Activated CD4-positive, alpha-beta T cell treated with anti-CD3 and anti-CD28 coated beads, Interleukin-2, amount 50 U/mL, for 16 hours (primary cell): ENCODE measurements around the gene DAPK1.

Experiments used
- DNase-seq: peaks from one replicate; pipeline ENCODE4 v3.0.0-alpha.2; 2020

Gene DAPK1

DNA sequence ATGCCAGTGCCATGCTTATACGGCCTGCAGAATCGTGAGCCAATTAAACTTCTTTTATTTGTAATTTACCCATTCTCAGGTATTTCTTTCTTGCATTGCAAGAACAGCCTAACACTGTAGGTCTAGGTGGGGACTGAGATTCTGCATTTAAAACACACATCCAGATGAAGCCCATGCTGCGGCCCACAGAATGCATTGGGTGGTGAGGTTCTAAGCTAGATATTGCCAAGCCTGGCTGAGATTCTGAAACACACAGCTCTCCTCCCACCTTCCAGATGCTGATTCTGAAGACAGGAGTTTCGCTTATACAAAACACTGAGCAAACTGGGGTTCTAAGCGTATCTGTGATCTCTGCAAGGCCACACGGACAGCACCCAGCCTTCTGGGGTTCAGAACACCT, 75.1 kb downstream of the DAPK1 start:
- no peak for DNase-seq

DNA sequence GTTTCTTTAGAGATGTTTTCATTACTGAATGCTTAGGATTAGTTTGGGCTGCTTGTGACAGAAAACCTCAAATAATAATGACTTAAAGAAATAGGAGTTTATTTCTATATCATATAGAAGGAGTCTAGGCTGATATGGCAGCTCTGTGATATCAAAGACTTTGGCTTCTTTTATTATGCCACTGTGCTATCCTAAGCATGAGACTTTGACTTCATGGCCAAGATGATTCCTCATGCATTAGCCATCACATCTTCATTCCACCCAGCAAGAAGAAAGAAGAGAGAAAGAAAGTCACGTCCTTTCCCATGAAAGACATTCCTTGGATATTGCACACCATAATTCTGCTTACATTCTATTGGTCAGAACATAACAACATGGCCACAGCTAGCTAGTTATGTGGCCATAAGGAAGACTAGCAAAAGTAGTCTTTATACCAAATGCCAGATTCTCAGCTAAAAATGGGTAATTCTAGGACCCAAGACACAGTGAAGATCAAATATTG, 76.2 kb downstream of the DAPK1 start:
- DNase-seq: no peak

- no peak for DNase-seq
Measured at GRCh38 chr9:87577746-87578145, 80.1 kb downstream of the DAPK1 start.

GRCh38 chr9:87578625-87579024, 81.0 kb downstream of the DAPK1 start:
- DNase-seq: no peak

GRCh38 chr9:87579781-87580541, 82.3 kb downstream of the DAPK1 start:
- no peak for DNase-seq

GRCh38 chr9:87580941-87581438, 83.3 kb downstream of the DAPK1 start:
- no peak for DNase-seq

- DNase-seq: no peak
Measured at GRCh38 chr9:87581513-87581912, 83.8 kb downstream of the DAPK1 start.

DNA sequence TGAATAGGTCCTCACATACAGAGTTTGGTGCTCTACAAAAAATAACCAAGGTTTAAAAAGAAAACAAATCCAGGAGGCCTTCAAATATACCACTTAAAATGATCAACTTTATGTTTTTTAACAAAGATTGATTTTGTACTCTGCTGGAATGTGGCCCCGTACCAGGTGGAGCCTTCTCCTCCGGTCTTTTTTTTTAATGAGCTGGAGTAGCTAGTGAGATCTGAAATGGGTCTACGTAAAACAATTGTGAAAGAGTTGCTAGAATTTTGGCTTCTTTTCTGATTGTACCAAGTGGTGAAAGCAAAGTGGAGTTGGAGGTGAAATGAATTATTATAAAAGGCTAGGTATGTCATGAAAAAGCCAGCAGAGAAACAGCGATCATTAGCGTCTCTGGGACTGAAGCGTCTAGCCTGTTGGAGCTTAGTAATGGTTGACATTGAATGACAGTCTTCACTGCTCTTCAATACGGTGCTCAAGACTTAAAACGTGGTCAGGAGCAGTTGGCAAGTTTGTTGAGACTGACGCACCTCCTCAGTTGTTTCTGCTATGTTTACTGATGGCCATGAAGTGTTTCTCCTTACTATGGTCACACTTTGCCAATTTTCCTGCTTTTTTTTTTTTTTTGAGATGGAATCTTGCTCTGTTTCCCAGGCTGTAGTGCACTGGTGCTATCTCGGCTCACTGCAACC, 84.4 kb downstream of the DAPK1 start:
- no peak for DNase-seq

- DNase-seq: no peak
Measured at GRCh38 chr9:87584326-87584725, 86.7 kb downstream of the DAPK1 start.

- DNase-seq: no peak
Measured at GRCh38 chr9:87585123-87585855, 87.6 kb downstream of the DAPK1 start.

GRCh38 chr9:87586731-87587355, 89.2 kb downstream of the DAPK1 start:
- DNase-seq: no peak

GRCh38 chr9:87587356-87587745, 89.7 kb downstream of the DAPK1 start:
- no peak for DNase-seq

- DNase-seq: no peak
Measured at GRCh38 chr9:87587864-87588263, 90.2 kb downstream of the DAPK1 start.

DNA sequence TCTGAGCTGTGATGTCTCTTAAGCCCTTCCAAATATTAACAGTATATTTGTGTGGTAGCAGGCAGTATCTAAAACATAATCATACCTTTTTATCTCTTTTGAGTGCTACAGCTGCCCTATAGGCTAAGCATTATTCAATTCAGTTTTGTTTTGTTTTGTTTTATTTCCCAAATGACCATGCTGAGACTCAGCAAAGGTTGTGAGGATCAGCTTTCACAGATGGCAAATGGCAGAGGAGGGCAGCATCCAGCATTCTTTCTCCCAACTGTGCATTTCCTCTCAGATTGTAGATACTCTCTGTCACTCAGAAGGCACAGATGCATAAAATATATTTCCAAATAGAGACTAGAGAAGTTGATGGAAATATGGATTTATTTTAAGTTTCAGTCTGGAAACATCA, 90.7 kb downstream of the DAPK1 start:
- DNase-seq: no peak

- no peak for DNase-seq
Measured at GRCh38 chr9:87590996-87591395, 93.3 kb downstream of the DAPK1 start.

- DNase-seq: no peak
Measured at GRCh38 chr9:87592554-87593358, 95.1 kb downstream of the DAPK1 start.

GRCh38 chr9:87593359-87593980, 95.8 kb downstream of the DAPK1 start:
- no peak for DNase-seq

DNA sequence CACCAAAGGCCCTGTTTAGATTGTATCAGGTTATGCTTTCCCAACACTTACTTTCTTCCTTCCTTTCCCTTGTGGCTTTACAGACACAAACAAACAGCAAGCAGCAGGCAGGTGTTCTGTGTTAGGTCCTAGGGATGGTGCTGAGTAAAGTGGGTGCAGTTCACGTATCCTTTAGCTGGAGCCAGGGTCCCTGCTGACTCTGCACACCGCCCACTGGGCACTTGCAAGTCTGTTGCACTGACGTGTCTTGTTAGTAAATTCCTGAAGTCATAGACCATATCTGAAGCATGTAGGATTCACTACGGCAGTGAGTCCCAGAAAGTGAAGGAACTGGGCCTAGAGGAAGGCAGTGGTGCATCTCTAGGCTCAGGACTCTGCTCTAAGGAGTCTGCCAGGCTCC, 96.5 kb downstream of the DAPK1 start:
- DNase-seq: no peak

DNA sequence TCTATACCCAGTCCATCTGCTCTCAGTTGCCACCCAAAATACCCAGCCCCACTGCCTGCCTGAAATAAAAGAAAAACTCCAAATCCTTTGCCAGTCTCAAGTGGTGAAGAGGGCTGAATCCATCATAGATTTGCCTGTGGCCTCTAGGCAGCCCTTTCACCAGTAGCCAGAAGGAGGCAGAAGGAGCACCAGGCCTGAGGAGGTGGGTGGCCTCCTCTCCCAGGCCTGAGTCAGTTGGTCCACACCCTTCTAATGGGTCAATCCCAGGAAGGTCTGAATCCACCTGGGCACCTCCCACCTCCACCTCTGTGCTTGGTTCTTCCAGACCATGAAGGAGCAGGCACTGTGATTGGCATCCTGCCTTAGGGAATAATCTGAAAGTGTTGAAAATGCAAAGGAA, 97.0 kb downstream of the DAPK1 start:
- no peak for DNase-seq

DNA sequence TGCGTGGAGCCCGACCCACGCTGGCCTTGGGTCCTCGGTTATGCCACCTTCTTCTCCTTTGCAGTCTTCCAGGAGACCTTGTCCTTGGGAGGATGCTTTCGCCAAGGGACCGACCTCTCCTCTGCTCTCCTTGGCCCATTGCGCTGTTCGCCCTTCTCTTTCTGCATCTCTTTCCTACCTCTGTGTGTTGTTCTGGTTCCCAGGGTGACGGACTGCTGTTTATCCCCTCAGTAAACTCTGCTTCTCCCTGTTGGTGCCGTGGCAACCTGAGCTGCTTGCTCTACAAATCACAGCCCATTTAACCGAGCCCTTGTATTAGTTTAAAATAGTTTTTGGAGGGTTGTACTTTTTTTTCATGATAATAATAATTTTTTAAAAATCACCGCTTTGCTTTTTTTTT, 97.9 kb downstream of the DAPK1 start:
- DNase-seq: no peak

- DNase-seq: no peak
Measured at GRCh38 chr9:87596862-87597261, 99.2 kb downstream of the DAPK1 start.
